ENCODE results near the gene RPS6KA3. TPM values are rescaled to one million over a fixed set of nuclear protein-coding genes. Genes with fewer than 3 reads are reported as not detected.

Gene RPS6KA3
- total and polyA plus RNA-seq, 2 of the 8 experiments (the other 6 are each of a cell fraction or from before 2014, with no cell fraction given) = 7.1 to 13.0 TPM

DNA sequence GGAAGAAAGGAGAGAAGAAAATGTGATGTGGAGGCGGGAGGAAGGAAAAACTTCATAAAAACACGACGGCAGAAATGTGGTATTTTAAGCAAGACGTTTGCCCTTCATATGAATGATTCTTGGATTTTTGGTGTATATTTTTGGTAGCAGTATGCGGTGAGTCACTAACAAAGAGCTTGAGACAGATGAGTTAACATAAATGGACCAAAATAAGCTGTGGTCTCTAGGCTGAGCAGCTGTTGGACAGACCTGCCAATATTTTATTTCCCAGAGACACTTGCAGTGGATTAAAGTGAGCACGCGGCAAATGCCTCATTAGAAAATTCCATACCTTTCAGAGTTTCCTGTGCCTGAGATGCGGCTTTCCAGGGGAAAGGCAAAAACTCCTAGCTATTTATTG, 43.1 kb upstream of the RPS6KA3 start:
- H3K4me2 ChIP-seq (ENCODE audit: insufficient read depth in 1 of 2, low read depth in 2 of 2, low read length in 2 of 2) = no peak overlapping the region
- TF ChIP-seq TCF12 (IDR thresholded peaks at IDR 0.05; ENCODE audit: low read depth, low read length) (no peak), NRF1 (IDR thresholded peaks at IDR 0.05; ENCODE audit: low read depth, low read length) (no peak), PHF8 (conservative IDR thresholded peaks at IDR 0.05; ENCODE audit: low read depth, low read length) (no peak), TAF7 (optimal IDR thresholded peaks at IDR 0.05; ENCODE audit: borderline replicate concordance, low read depth, low read length) (no peak), SIRT6 (IDR thresholded peaks at IDR 0.05; ENCODE audit: low read length) (no peak), SP2 (IDR thresholded peaks at IDR 0.05; ENCODE audit: low read length) (no peak), BRCA1 (IDR thresholded peaks at IDR 0.05; ENCODE audit: low read depth, low read length) (no peak), TAF1 (IDR thresholded peaks at IDR 0.05; ENCODE audit: low read depth, low read length) (no peak), TEAD4 (IDR thresholded peaks at IDR 0.05; ENCODE audit: low read depth, low read length) (no peak), BACH1 (IDR thresholded peaks at IDR 0.05; ENCODE audit: low read length) (no peak), HDAC6 (IDR thresholded peaks at IDR 0.05; ENCODE audit: low read depth, low read length) (no peak), RXRA (IDR thresholded peaks at IDR 0.05; ENCODE audit: insufficient read depth, low read depth, low read length) (no peak), CBX8 (IDR thresholded peaks at IDR 0.05; ENCODE audit: borderline replicate concordance, low read depth, low read length) (no peak), SUZ12 (IDR thresholded peaks at IDR 0.05; ENCODE audit: low read length) (no peak)
- TF ChIP-seq, protein P1, sequence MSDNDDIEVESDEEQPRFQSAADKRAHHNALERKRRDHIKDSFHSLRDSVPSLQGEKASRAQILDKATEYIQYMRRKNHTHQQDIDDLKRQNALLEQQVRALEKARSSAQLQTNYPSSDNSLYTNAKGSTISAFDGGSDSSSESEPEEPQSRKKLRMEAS (IDR thresholded peaks at IDR 0.05) = no peak
- TF ChIP-seq, protein P2, sequence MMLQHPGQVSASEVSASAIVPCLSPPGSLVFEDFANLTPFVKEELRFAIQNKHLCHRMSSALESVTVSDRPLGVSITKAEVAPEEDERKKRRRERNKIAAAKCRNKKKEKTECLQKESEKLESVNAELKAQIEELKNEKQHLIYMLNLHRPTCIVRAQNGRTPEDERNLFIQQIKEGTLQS (IDR thresholded peaks at IDR 0.05; ENCODE audit: insufficient read depth, low read depth, low read length) = no peak

More for the DNA sequence above, 43.1 kb upstream of the RPS6KA3 start:
- WGBS, 2 experiments (ENCODE audit: extremely low coverage in 1 of 2, insufficient coverage in 1 of 2, insufficient read length in 1 of 2, insufficient replicate concordance in 2 of 2, low coverage in 1 of 2, low lambda C conversion rate in 2 of 2, missing lambda C conversion rate in 1 of 2) = 81% methylated on average over 5 of the region's 8 CpGs; no CpG with 5 or more reads in 1 of the 2 experiments
- FAIRE-seq (no peak), DNase-seq (ENCODE audit: low read depth in 1 of 2, low spot score in 2 of 2) (no peak)
- H4K20me1 ChIP-seq (replicated peaks in 1 of 2; ENCODE audit: control insufficient read depth in 1 of 2, insufficient read depth in 2 of 2, low read length in 2 of 2) = no peaks in the 10 kb centered on the region
- no peaks in the 10 kb centered on the region for H3K27me3 ChIP-seq (replicated peaks in 1 of 4; ENCODE audit: control insufficient read depth in 3 of 4, extremely low read depth in 1 of 4, insufficient read depth in 3 of 4, low read length in 3 of 4)
- H2BK15ac ChIP-seq (ENCODE audit: low read length) = no peak overlapping the region
- no peaks in the 10 kb centered on the region for H3K79me2 ChIP-seq (ENCODE audit: control insufficient read depth in 1 of 2, insufficient read depth in 2 of 2, low read length in 2 of 2)
- H3K23me2 ChIP-seq (ENCODE audit: low read depth, low read length) = no peaks in the 10 kb centered on the region
- H3K18ac ChIP-seq (ENCODE audit: extremely low read depth, low read length) = no peak overlapping the region
- H2AFZ ChIP-seq (ENCODE audit: low read length) = no peak overlapping the region
- H3K9ac ChIP-seq (replicated peaks in 1 of 4; ENCODE audit: extremely low read depth in 1 of 4, low read depth in 3 of 4, low read length in 3 of 4) = no peak overlapping the region
- no peak overlapping the region for H3K14ac ChIP-seq (ENCODE audit: insufficient read length)
- H3K79me1 ChIP-seq (ENCODE audit: low read depth, low read length) = no peaks in the 10 kb centered on the region
- no peak overlapping the region for H3K27ac ChIP-seq (ENCODE audit: low read depth, low read length)
- H3K4me3 ChIP-seq (ENCODE audit: extremely low read depth in 1 of 4, insufficient read depth in 2 of 4, low read depth in 3 of 4, low read length in 4 of 4) = no peak overlapping the region
- H3K4me1 ChIP-seq (replicated peaks in 1 of 4; ENCODE audit: control insufficient read depth in 3 of 4, insufficient read depth in 4 of 4, low read length in 3 of 4) = no peaks in the 10 kb centered on the region
- no peak overlapping the region for H2BK120ac ChIP-seq (replicated peaks; ENCODE audit: low read depth, low read length)
- H4K8ac ChIP-seq (ENCODE audit: extremely low read depth, insufficient read depth, low read length) = no peak overlapping the region
- H4K91ac ChIP-seq (replicated peaks; ENCODE audit: insufficient read length, low read length) = no peak overlapping the region
- H3K4ac ChIP-seq (replicated peaks; ENCODE audit: insufficient read length, low read depth, low read length) = no peak overlapping the region
- H2BK5ac ChIP-seq (ENCODE audit: low read depth, low read length) = no peak overlapping the region
- H3K23ac ChIP-seq (ENCODE audit: insufficient read length) = no peak overlapping the region
- no peaks in the 10 kb centered on the region for H3K9me3 ChIP-seq (ENCODE audit: insufficient read depth in 2 of 2, low read depth in 1 of 2, low read length in 1 of 2)
- no peaks in the 10 kb centered on the region for H3K36me3 ChIP-seq (ENCODE audit: control insufficient read depth in 2 of 4, insufficient read depth in 4 of 4, low read length in 3 of 4)
- H2AK5ac ChIP-seq (ENCODE audit: low read depth, low read length) = no peak overlapping the region
- no peak overlapping the region for H4K5ac ChIP-seq (ENCODE audit: insufficient read length, low read depth, low read length)
- ChIA-PET CTCF (ENCODE audit: partially characterized antibody) (no interaction called here), POLR2A (ENCODE audit: partially characterized antibody) (no interaction called here)
- H2BK12ac ChIP-seq (ENCODE audit: low read depth, low read length) = no peak overlapping the region
- no peak overlapping the region for H3K56ac ChIP-seq (replicated peaks; ENCODE audit: insufficient read length, low read depth, low read length)
- no peak overlapping the region for H2BK20ac ChIP-seq (ENCODE audit: low read length)
